GM04504 (cell line): ENCODE results near the gene MED25.

ENCODE experiments used
- DNase-seq: peaks from one replicate; pipeline ENCODE4 v3.0.0-alpha.2; 2012; ENCODE audit warnings: low read depth

The MED25 gene

DNA sequence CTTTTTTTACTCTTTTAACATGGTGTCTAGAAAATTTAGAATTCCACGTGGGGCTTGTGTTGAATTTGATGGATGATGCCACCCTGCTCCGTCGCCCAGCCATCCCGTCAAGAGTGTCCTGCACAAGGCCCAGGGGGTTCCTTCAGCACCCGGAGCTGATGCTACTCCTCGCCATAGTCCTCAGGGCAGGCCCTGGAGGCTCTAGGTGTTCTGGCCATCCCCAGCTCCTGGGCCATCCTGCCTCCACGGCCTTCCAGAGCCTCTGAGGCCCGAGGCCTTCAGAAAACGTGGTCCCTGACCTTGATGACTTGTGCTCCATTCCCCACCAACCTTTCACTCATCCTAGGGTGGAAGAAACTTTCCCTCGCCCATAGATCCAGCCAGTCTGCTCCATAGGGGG lies 55.7 kb downstream of the MED25 start:
- DNase-seq: no peak

DNA sequence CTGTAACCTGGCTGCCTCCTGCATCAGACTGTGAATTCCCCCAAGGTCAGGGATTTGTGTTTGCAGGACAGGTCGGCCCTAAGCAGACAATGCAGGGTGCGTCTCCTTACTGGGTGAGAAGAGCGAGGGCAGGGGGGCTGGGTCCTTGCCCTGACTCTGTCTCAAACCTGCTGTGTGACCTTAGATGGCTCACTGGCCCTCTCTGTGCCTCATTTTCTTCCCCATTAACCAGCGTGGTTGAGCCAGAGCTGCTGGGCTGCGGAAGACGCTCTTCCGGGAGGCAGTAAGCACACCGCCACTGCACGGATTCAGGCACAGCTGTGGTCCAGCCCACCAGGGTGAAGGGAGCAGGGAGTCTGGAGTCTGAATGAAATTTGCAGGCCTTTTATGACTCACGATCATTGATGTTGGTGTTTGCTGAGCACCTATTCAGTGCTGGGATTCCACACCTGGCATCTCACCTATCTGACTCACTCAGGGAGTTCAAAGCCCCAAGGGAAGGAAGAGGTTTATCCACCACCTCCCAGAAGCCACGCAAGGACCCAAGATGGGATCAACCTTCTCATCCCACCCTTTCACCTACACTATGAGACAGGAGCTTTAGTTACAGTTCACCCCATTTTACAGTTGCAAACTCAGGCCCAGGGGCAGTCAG lies 56.5 kb downstream of the MED25 start:
- no peak for DNase-seq

- DNase-seq: no peak
These were observed 57.1 kb downstream of the MED25 start for GRCh38 chr19:49875177-49875576.

DNA sequence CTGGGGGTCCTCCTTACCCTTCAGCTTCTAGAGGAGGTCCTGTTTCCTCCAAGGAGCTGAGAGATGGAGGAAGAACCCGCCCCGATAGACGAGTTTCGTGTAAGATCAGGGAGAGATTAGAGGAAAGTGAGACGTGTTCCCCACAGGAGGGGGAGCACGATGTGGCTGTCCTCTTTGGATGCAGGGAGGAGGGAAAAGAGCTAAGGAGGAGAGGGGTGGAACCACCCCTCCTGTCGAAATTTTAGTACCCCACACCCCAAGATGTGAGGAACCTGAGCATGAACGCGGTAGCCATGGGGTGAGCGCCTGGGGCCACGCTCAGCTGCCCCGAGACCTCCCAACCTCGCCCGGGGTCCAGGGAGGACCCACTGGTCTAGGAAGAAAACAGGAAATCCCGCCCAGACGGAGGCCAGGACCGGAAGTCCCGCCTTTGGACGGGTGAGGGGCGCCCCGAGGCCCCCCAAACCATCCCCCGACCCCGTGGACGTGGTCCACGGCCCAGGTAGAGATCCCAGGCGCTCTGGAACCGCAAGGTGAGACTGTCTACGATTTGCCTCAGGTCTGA lies 57.9 kb downstream of the MED25 start:
- no peak for DNase-seq

DNA sequence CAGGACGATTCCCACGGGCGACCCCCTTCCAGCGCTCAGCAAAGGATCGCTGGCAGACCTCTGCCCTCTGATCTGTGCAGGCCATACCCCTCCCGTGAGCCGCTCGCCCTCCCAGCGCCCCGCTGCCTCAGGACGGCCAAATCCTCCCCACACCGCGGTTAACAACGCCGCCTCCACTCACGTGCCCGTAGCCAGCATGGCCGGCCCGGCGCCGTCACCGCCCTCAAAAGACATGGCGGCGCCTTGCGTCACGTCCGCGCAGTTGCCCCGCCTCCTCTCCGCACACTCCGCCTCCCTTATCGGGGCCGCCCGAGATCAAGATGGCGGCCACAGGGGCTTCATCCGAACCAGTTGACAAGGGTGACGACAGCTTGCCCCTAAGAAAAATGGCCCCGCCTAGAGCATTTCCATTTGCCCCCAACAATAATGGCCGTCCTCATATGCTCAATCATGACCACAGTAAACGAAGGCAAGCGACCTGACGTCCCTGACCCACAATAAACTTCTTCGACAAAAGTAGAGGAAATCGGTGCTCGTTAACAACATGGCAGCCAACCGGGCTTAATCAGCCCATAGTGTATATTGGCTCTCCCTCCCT lies 58.4 kb downstream of the MED25 start:
- peak; percentile 98 for DNase-seq

- DNase-seq: peak; percentile 100
These were observed 59.2 kb downstream of the MED25 start, which contains the start of the genes AKT1S1 and TBC1D17 for GRCh38 chr19:49877020-49877878. Gene AKT1S1 (minus strand): TSS chr19:49877355. CDS start chr19:49873295, 4,060 bp downstream. Gene TBC1D17 (plus strand): TSS chr19:49877702. CDS start chr19:49877724, 22 bp downstream.

GRCh38 chr19:49877879-49878743 lies 60.0 kb downstream of the MED25 start:
- peak; percentile 96 for DNase-seq

- no peak for DNase-seq
These were observed 60.6 kb downstream of the MED25 start for GRCh38 chr19:49878744-49879070.

GRCh38 chr19:49879243-49879963 lies 61.3 kb downstream of the MED25 start:
- DNase-seq: no peak

DNA sequence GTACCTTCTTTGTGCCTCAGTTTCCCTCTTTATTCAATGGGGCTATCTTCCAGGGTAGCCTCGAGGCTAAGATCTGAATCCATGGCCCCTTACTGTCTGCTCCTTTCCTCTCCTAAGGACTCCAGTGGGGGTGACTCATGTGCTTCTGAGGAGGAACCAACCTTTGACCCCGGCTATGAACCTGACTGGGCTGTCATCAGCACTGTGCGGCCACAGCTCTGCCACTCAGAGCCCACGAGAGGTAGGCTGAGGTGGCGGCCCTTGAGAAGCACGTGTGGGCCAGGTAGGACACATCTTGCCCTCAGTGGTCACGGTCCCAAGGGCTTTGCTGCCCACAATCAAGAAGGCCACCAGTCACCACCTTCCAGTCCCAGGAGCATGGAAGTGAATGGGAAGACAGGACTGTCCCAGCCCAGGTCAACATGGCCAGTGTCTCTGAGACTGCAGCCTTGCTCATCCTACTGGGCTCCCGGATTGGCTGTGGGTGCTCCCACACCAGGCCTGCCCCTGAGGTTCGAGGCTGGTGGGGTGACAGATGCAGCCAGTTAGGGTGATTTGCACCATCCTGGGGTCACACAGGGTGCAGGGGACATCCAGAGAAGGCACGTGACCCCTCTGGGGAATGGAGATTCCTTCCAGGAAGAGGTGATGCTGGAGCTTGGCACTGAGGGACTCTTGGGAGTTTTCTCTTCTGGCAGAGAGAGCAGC lies 62.2 kb downstream of the MED25 start:
- DNase-seq: no peak

DNA sequence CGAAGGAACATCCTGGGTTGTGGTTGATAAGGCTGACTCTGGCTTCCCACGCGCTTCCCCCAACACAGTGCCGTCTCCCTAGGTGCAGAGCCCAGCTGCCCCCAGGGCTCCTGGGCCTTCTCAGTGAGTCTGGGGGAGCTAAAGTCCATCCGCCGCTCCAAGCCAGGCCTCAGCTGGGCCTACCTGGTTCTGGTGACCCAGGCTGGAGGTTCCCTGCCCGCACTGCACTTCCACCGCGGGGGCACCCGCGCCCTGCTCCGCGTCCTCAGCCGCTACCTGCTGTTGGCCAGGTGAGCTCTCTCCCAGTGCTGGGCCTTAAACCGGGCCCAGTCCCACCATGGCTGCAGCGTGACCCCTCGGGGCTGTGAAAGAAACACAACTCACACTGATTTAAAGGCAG lies 63.1 kb downstream of the MED25 start:
- DNase-seq: no peak

GRCh38 chr19:49881672-49882394 lies 63.7 kb downstream of the MED25 start:
- DNase-seq: no peak

DNA sequence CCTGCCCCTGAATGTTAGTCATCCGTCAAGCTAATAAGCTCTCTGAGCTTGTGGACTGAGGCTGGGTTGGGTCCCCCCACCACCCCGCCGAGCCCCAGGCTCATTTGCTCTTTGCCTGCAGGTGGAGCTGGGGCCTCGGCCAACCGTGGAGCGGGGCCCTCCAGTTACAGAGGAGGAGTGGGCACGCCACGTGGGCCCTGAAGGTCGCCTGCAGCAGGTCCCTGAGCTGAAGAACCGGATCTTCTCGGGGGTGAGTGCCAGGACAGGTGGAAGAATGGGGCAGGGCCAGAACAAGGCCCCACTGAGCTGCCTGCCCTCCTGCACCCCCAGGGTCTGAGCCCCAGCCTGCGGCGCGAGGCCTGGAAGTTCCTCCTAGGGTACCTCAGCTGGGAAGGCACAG lies 64.6 kb downstream of the MED25 start:
- DNase-seq: no peak

DNA sequence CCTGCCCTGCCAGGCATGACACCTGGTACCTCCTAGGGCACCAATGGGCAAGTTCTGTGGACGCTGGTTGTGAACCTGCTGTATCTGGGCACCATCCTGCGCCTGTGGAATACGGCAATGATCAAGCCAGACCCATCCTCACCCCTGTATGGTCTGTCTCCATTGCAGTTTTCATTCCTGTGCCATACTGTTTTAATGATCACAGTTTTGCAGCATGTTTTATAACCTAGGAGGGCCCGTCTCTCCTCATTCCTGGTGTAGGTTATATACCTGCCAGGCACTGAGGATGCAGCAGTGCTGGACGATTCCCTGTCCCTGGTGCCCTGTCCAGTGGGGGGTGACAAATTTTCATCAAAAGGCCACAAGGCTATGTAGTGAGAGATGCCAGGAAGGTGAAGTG lies 65.0 kb downstream of the MED25 start:
- DNase-seq: no peak

- no peak for DNase-seq
These were observed 66.0 kb downstream of the MED25 start for GRCh38 chr19:49884109-49884508.

- no peak for DNase-seq
These were observed 66.7 kb downstream of the MED25 start for GRCh38 chr19:49884760-49885159.
